ENCODE results near the gene CCDC122. TPM values are rescaled to one million over a fixed set of nuclear protein-coding genes. Genes with fewer than 3 reads are reported as not detected.

CCDC122 gene
- total RNA-seq, 2 experiments from 2014 or later, result 0.52 to 0.64 TPM

- intact Hi-C loops (cut with DNase I, micrococcal nuclease), result loop anchor here in 1 of 2 experiments (2.0 to 10.0 kb wide), 2 partner anchors 835 to 1471 kb away; no protein-coding TSS in a partner anchor
- ATAC-seq (ENCODE audit: poor library complexity), result no peak
- POLR2A ChIA-PET, result no interaction called here
These were observed 73.8 kb downstream of the CCDC122 start for GRCh38 chr13:43805681-43806128.

GRCh38 chr13:43805071-43805468 lies 74.5 kb downstream of the CCDC122 start:
- ATAC-seq (ENCODE audit: poor library complexity), result no peak
- peak in 2 of 14 experiments; percentile 3 to 18 for DNase-seq
- no peaks in the 10 kb centered on the region for H3K9me3 Mint-ChIP-seq
- H3K36me3 Mint-ChIP-seq (ENCODE audit: low read depth), result no peaks in the 10 kb centered on the region
- Histone ChIP-seq H3K4me1 (ENCODE audit: insufficient read depth, low read length) (no peaks in the 10 kb centered on the region), H3K4me3 (ENCODE audit: low read length) (no peak overlapping the region), H3K36me3 (ENCODE audit: insufficient read depth, low read length) (no peaks in the 10 kb centered on the region), H3K27ac (ENCODE audit: low read depth in 1 of 2, low read length in 2 of 2) (no peak overlapping the region), H3K9me3 (ENCODE audit: control insufficient read depth in 1 of 2, insufficient read depth in 1 of 2, low read length in 2 of 2) (no peaks in the 10 kb centered on the region), H3K27me3 (ENCODE audit: control insufficient read depth in 1 of 2, insufficient read depth in 2 of 2, low read length in 2 of 2) (peaks cover 0 to 4% of the 10 kb centered on the region in 2 experiments)
- H3K27me3 Mint-ChIP-seq, result peaks cover 22% of the 10 kb centered on the region
- ChIA-PET POLR2A (no interaction called here), CTCF (interaction anchor here (0.7 to 1.2 kb wide), 2 partner anchors 16 to 17 kb away, joined by 3 read pairs; no protein-coding TSS in a partner anchor)
- H3K4me1 Mint-ChIP-seq (ENCODE audit: low read depth), result no peaks in the 10 kb centered on the region
- H3K4me3 Mint-ChIP-seq, result no peak overlapping the region
- intact Hi-C loops (cut with DNase I, micrococcal nuclease), result loop anchor here in 1 of 2 experiments (10.0 kb wide), 1 partner anchor 1470 kb away; no protein-coding TSS in a partner anchor
- no peak for TF ChIP-seq CTCF (IDR thresholded peaks at IDR 0.05)
- H3K27ac Mint-ChIP-seq, result no peak overlapping the region

More at GRCh38 chr13:43805681-43806128, 73.8 kb downstream of the CCDC122 start:
- Histone ChIP-seq H3K27me3 (ENCODE audit: control insufficient read depth in 1 of 2, insufficient read depth in 2 of 2, low read length in 2 of 2) (peaks cover 0 to 4% of the 10 kb centered on the region in 2 experiments), H3K4me1 (ENCODE audit: insufficient read depth, low read length) (no peaks in the 10 kb centered on the region), H3K9me3 (ENCODE audit: control insufficient read depth in 1 of 2, insufficient read depth in 1 of 2, low read length in 2 of 2) (no peaks in the 10 kb centered on the region), H3K27ac (ENCODE audit: low read depth in 1 of 2, low read length in 2 of 2) (no peak overlapping the region), H3K36me3 (ENCODE audit: insufficient read depth, low read length) (no peaks in the 10 kb centered on the region), H3K4me3 (ENCODE audit: low read length) (no peak overlapping the region)
- no peak overlapping the region for H3K4me3 Mint-ChIP-seq
- no peaks in the 10 kb centered on the region for H3K9me3 Mint-ChIP-seq
- DNase-seq, result no peak
- H3K36me3 Mint-ChIP-seq (ENCODE audit: low read depth), result no peaks in the 10 kb centered on the region
- CTCF ChIA-PET, result no interaction called here
- H3K27ac Mint-ChIP-seq, result no peak overlapping the region
- peaks cover 22% of the 10 kb centered on the region for H3K27me3 Mint-ChIP-seq
- H3K4me1 Mint-ChIP-seq (ENCODE audit: low read depth), result no peaks in the 10 kb centered on the region
- no peak for TF ChIP-seq CTCF (IDR thresholded peaks at IDR 0.05)

GRCh38 chr13:43804461-43805070 lies 75.0 kb downstream of the CCDC122 start:
- Histone ChIP-seq H3K9me3 (ENCODE audit: control insufficient read depth in 1 of 2, insufficient read depth in 1 of 2, low read length in 2 of 2) (no peaks in the 10 kb centered on the region), H3K4me1 (ENCODE audit: insufficient read depth, low read length) (no peaks in the 10 kb centered on the region), H3K36me3 (ENCODE audit: insufficient read depth, low read length) (no peaks in the 10 kb centered on the region), H3K27ac (ENCODE audit: low read depth in 1 of 2, low read length in 2 of 2) (no peak overlapping the region), H3K4me3 (ENCODE audit: low read length) (no peak overlapping the region), H3K27me3 (ENCODE audit: control insufficient read depth in 1 of 2, insufficient read depth in 2 of 2, low read length in 2 of 2) (peaks cover 0 to 4% of the 10 kb centered on the region in 2 experiments)
- DNase-seq (peak in 4 of 14 experiments; percentile 10 to 64 (median 60)), ATAC-seq (ENCODE audit: poor library complexity) (no peak)
- intact Hi-C loops (cut with DNase I, micrococcal nuclease), result loop anchor here (1.0 to 10.0 kb wide), 4 partner anchors 719 to 1470 kb away; no protein-coding TSS in a partner anchor
- TF ChIP-seq CTCF (IDR thresholded peaks at IDR 0.05), result peak; percentile 69
- Mint-ChIP-seq H3K27ac (no peak overlapping the region), H3K27me3 (peaks cover 22% of the 10 kb centered on the region), H3K4me3 (no peak overlapping the region), H3K4me1 (ENCODE audit: low read depth) (no peaks in the 10 kb centered on the region), H3K36me3 (ENCODE audit: low read depth) (no peaks in the 10 kb centered on the region), H3K9me3 (no peaks in the 10 kb centered on the region)
- POLR2A ChIA-PET, result no interaction called here
- CTCF ChIA-PET, result interaction anchor here (0.6 to 1.2 kb wide), 3 partner anchors 16 to 113 kb away, joined by 3 read pairs; no protein-coding TSS in a partner anchor
